ENCODE data around the gene PRPF8. TPM values are rescaled to one million over a fixed set of nuclear protein-coding genes. Genes with fewer than 3 reads are reported as not detected.

PRPF8 gene
- total and polyA plus RNA-seq, 2 of the 13 experiments (the other 11 are each of a cell fraction or from before 2014, with no cell fraction given), result 112 to 179 TPM

- TF ChIP-seq NFE2 (CRISPR knock-in tag; IDR thresholded peaks at IDR 0.05) (no peak), TGIF2 (CRISPR knock-in tag; IDR thresholded peaks at IDR 0.05) (no peak), RXRB (CRISPR knock-in tag; IDR thresholded peaks at IDR 0.05; ENCODE audit: borderline replicate concordance) (no peak), MTERF4 (CRISPR knock-in tag; IDR thresholded peaks at IDR 0.05) (no peak), EP300 (IDR thresholded peaks at IDR 0.05; ENCODE audit: low read depth in 2 of 2, low read length in 2 of 2) (no peak), EP300 (CRISPR knock-in tag; IDR thresholded peaks at IDR 0.05; ENCODE audit: borderline replicate concordance) (no peak), DNMT1 (CRISPR knock-in tag; IDR thresholded peaks at IDR 0.05) (no peak), ZNF670 (CRISPR knock-in tag; IDR thresholded peaks at IDR 0.05; ENCODE audit: borderline replicate concordance) (no peak), ZNF224 (CRISPR knock-in tag; IDR thresholded peaks at IDR 0.05) (no peak), SMAD9 (CRISPR knock-in tag; IDR thresholded peaks at IDR 0.05) (no peak), RARA (CRISPR knock-in tag; IDR thresholded peaks at IDR 0.05) (no peak), HMGXB4 (CRISPR knock-in tag; IDR thresholded peaks at IDR 0.05; ENCODE audit: borderline replicate concordance in 1 of 2, low read depth in 1 of 2) (no peak), ZNF788 (CRISPR knock-in tag; IDR thresholded peaks at IDR 0.05; ENCODE audit: borderline replicate concordance) (no peak), HOXA7 (CRISPR knock-in tag; IDR thresholded peaks at IDR 0.05) (no peak), TBP (CRISPR knock-in tag; IDR thresholded peaks at IDR 0.05) (no peak), FOXK1 (CRISPR knock-in tag; IDR thresholded peaks at IDR 0.05; ENCODE audit: borderline replicate concordance, low read depth) (no peak), ZZZ3 (CRISPR knock-in tag; IDR thresholded peaks at IDR 0.05; ENCODE audit: borderline replicate concordance) (no peak)
- TF ChIP-seq, protein P1, sequence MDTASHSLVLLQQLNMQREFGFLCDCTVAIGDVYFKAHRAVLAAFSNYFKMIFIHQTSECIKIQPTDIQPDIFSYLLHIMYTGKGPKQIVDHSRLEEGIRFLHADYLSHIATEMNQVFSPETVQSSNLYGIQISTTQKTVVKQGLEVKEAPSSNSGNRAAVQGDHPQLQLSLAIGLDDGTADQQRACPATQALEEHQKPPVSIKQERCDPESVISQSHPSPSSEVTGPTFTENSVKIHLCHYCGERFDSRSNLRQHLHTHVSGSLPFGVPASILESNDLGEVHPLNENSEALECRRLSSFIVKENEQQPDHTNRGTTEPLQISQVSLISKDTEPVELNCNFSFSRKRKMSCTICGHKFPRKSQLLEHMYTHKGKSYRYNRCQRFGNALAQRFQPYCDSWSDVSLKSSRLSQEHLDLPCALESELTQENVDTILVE (CRISPR knock-in tag; IDR thresholded peaks at IDR 0.05), result no peak
Measured at GRCh38 chr17:1636732-1637285, 47.9 kb downstream of the PRPF8 start.

More at GRCh38 chr17:1636732-1637285, 47.9 kb downstream of the PRPF8 start:
- H4K20me1 ChIP-seq (ENCODE audit: insufficient read depth, low read length), result no peaks in the 10 kb centered on the region
- intact Hi-C loops (cut with micrococcal nuclease; ENCODE audit: unreplicated experiment), result no loop called here
- no peaks in the 10 kb centered on the region for H3K36me3 ChIP-seq (replicated peaks in 1 of 2; ENCODE audit: control insufficient read depth in 1 of 2, insufficient read depth in 2 of 2, low read length in 2 of 2)
- POLR2A ChIA-PET, result interaction anchor here (1.0 to 1.2 kb wide), 2 partner anchors 9 to 59 kb away, joined by 3 to 4 read pairs; partner anchors contain the start of gene SLC43A2
- CTCF ChIA-PET (ENCODE audit: low intra/inter-chr PET ratio, low total read pairs), result no interaction called here
- H3K79me2 ChIP-seq (ENCODE audit: insufficient read depth, low read length), result no peaks in the 10 kb centered on the region
- in situ Hi-C loops (cut with HindIII; ENCODE audit: extremely low pct_ligation_motif_present, low pct_unique_long_range_greater_than_20kb), result no loop called here
- peak; percentile 28 for ATAC-seq
- H3K4me2 ChIP-seq (ENCODE audit: low read depth, low read length), result no peak overlapping the region
- H3K9me3 ChIP-seq (ENCODE audit: low read length), result no peaks in the 10 kb centered on the region
- no peak overlapping the region for H3K4me3 ChIP-seq (replicated peaks in 1 of 3; ENCODE audit: insufficient read depth in 1 of 3, low read depth in 2 of 3, low read length in 3 of 3)
- no peak for DNase-seq (ENCODE audit: low spot score)
- BruUV-seq (replicated peaks), result no TSS peak
- peaks cover 37% of the 10 kb centered on the region for H3K4me1 ChIP-seq (ENCODE audit: insufficient read depth, low read length)
- peaks cover 5 to 44% of the 10 kb centered on the region in 2 experiments; a peak in 4 of 5 replicates for H3K27me3 ChIP-seq (ENCODE audit: control insufficient read depth in 1 of 2, insufficient read depth in 2 of 2, low read length in 2 of 2)
- no peak overlapping the region for H3K9ac ChIP-seq (ENCODE audit: insufficient read depth, low read depth, low read length)
- no peak overlapping the region for H3K27ac ChIP-seq (ENCODE audit: extremely low read length, insufficient read depth, low read length)
- no peak for FAIRE-seq
- 26% methylated on average over 6 of the region's 15 CpGs for WGBS (ENCODE audit: low lambda C conversion rate)
- H2AFZ ChIP-seq (ENCODE audit: low read length), result no peak overlapping the region
